HEK293 (cell line): ENCODE data around the gene GTPBP4.
A peak's percentile ranks its signal among the peaks of the same experiment; 100 is the strongest.
"Not testable (repeated sequence)": the region's sequence is repeated elsewhere in the genome, so short reads cannot be mapped to it uniquely, and the experiment has no call there.

Experiments
- CTCF ChIA-PET: fragments of 350-600 bp; formaldehyde crosslinking; extraction: SDS; loops from one replicate; lab custom pipeline; 2021; ENCODE audit warnings: antibody characterized with exemption; lab: Yijun Ruan, JAX
- POLR2A ChIA-PET: fragments of 300-600 bp; formaldehyde crosslinking; extraction: SDS; loops from one replicate; lab custom pipeline; 2020; ENCODE audit warnings: antibody characterized with exemption, inconsistent platforms; lab: Yijun Ruan, JAX
- H3K27ac ChIP-seq: fragments of 200-500 bp; sonication (Bioruptor generic); 2 replicates; pipeline ENCODE4 v1.5.1; 2014; ENCODE audit warnings: low read depth, low read length, control low read depth, inconsistent platforms; ENCODE audit errors: extremely low read depth
- H3K36me3 ChIP-seq, 2 experiments: fragments of 200-500 bp in 1 of 2; sonication (Bioruptor generic) in 1 of 2; 1 replicate in 1 of 2; 2 replicates in 1 of 2; pipeline ENCODE4 v1.5.1; 2014 to 2017; ENCODE audit warnings: inconsistent platforms in 2 of 2, low read length in 2 of 2; ENCODE audit not compliant: control insufficient read depth in 2 of 2, insufficient read depth in 1 of 2
- H3K4me1 ChIP-seq: fragments of 200-500 bp; sonication (Bioruptor generic); 2 replicates; pipeline ENCODE4 v1.5.1; 2014; ENCODE audit warnings: mild to moderate bottlenecking, low read length, inconsistent platforms; ENCODE audit not compliant: control insufficient read depth, insufficient read depth
- H3K4me3 ChIP-seq: 2 replicates; pipeline ENCODE4 v1.5.1; 2011; ENCODE audit warnings: low read depth, mild to moderate bottlenecking, control low read depth, low read length, moderate library complexity
- H3K9me3 ChIP-seq: fragments of 200-500 bp; sonication (Bioruptor generic); 2 replicates; pipeline ENCODE4 v1.5.1; 2014; ENCODE audit warnings: low read depth, low read length, inconsistent platforms; ENCODE audit not compliant: control insufficient read depth, insufficient read depth
- EGR2 ChIP-seq: fragments of 450-650 bp; formaldehyde crosslinking; IDR thresholded peaks from 2 replicates; pipeline ENCODE4 v1.5.1; 2016; ENCODE audit warnings: low read depth, missing biosample characterization, missing genetic modification characterization
- GLIS1 ChIP-seq: fragments of 450-650 bp; formaldehyde crosslinking; IDR thresholded peaks from 2 replicates; pipeline ENCODE4 v1.5.1; 2016; ENCODE audit warnings: missing biosample characterization, missing genetic modification characterization
- GLIS2 ChIP-seq: fragments of 450-650 bp; formaldehyde crosslinking; IDR thresholded peaks from 2 replicates; pipeline ENCODE4 v1.5.1; 2016; ENCODE audit warnings: missing biosample characterization, missing genetic modification characterization
- OSR2 ChIP-seq: fragments of 450-650 bp; formaldehyde crosslinking; IDR thresholded peaks from 2 replicates; pipeline ENCODE4 v1.5.1; 2016; ENCODE audit warnings: missing biosample characterization, missing genetic modification characterization
- PBX3 ChIP-seq: sonication (generic); formaldehyde crosslinking; IDR thresholded peaks from 2 replicates; pipeline ENCODE4 v1.8.1; 2022; ENCODE audit warnings: mild to moderate bottlenecking, moderate library complexity, missing genetic modification reagents
- PRDM4 ChIP-seq: fragments of 450-650 bp; formaldehyde crosslinking; IDR thresholded peaks from 2 replicates; pipeline ENCODE4 v1.5.1; 2017; ENCODE audit warnings: missing biosample characterization, missing genetic modification characterization
- SCRT1 ChIP-seq: fragments of 450-650 bp; formaldehyde crosslinking; IDR thresholded peaks from 2 replicates; pipeline ENCODE4 v1.5.1; 2016; ENCODE audit warnings: missing biosample characterization, missing genetic modification characterization, borderline replicate concordance
- SP2 ChIP-seq: fragments of 450-650 bp; formaldehyde crosslinking; IDR thresholded peaks from 2 replicates; pipeline ENCODE4 v1.5.1; 2016; ENCODE audit warnings: missing biosample characterization, missing genetic modification characterization
- YY2 ChIP-seq: fragments of 450-650 bp; formaldehyde crosslinking; IDR thresholded peaks from 2 replicates; pipeline ENCODE4 v1.5.1; 2016; ENCODE audit warnings: missing biosample characterization, missing genetic modification characterization
- ZBTB48 ChIP-seq: fragments of 450-650 bp; formaldehyde crosslinking; IDR thresholded peaks from 2 replicates; pipeline ENCODE4 v1.5.1; 2016; ENCODE audit warnings: missing biosample characterization, missing genetic modification characterization
- ZFHX2 ChIP-seq: fragments of 450-650 bp; formaldehyde crosslinking; conservative IDR thresholded peaks from 2 replicates; pipeline ENCODE4 v1.5.1; 2016; ENCODE audit warnings: missing biosample characterization, missing genetic modification characterization
- ZNF221 ChIP-seq: fragments of 450-650 bp; formaldehyde crosslinking; IDR thresholded peaks from 2 replicates; pipeline ENCODE4 v1.5.1; 2017; ENCODE audit warnings: missing biosample characterization, missing genetic modification characterization, borderline replicate concordance
- ZNF350 ChIP-seq: fragments of 450-650 bp; formaldehyde crosslinking; IDR thresholded peaks from 2 replicates; pipeline ENCODE4 v1.5.0; 2017; ENCODE audit warnings: missing biosample characterization, mild to moderate bottlenecking, missing genetic modification characterization
- ZNF391 ChIP-seq: fragments of 450-650 bp; formaldehyde crosslinking; IDR thresholded peaks from 2 replicates; pipeline ENCODE4 v1.5.1; 2016; ENCODE audit warnings: low read depth, missing biosample characterization, missing genetic modification characterization, borderline replicate concordance
- ZNF571 ChIP-seq: fragments of 450-650 bp; formaldehyde crosslinking; IDR thresholded peaks from 2 replicates; pipeline ENCODE4 v1.5.0; 2017; ENCODE audit warnings: missing biosample characterization, missing genetic modification characterization
- ZNF621 ChIP-seq: fragments of 450-650 bp; formaldehyde crosslinking; IDR thresholded peaks from 2 replicates; pipeline ENCODE4 v1.5.1; 2017; ENCODE audit warnings: missing biosample characterization, missing genetic modification characterization
- TF ChIP-seq, protein P1 (sequence below): fragments of 450-650 bp; formaldehyde crosslinking; IDR thresholded peaks from 2 replicates; pipeline ENCODE4 v1.5.1; 2017; ENCODE audit warnings: missing biosample characterization, missing genetic modification characterization
- TF ChIP-seq, protein P2 (sequence below): fragments of 450-650 bp; formaldehyde crosslinking; IDR thresholded peaks from 2 replicates; pipeline ENCODE4 v1.5.1; 2016; ENCODE audit warnings: missing biosample characterization, missing genetic modification characterization
- TF ChIP-seq, protein P3 (sequence below): fragments of 450-650 bp; formaldehyde crosslinking; IDR thresholded peaks from 2 replicates; pipeline ENCODE4 v1.5.1; 2016; ENCODE audit warnings: missing biosample characterization, missing genetic modification characterization

Gene GTPBP4

DNA sequence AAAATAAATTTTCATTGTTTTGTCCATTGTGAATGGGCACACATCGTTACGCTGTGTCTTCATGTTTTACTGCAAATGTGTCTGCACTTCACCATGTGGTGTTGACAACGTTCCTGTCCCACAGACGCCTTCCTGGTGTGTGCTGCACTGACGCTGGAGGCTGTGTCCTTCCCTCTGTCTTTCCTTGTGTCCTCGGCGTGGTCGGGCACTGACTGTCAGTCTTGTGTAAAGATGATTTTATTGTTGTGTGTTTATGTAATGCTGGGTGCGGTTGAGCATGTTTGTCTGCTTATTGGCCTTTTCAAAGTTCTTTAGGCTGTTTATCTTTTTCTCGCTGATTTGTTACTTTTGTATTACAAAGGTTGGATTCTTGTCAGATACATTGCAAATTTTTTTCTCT lies 19.3 kb downstream of the GTPBP4 start (continued):
- TF ChIP-seq PBX3 (CRISPR knock-in tag) (no peak), GLIS2 (no peak)
- TF ChIP-seq, protein P1, sequence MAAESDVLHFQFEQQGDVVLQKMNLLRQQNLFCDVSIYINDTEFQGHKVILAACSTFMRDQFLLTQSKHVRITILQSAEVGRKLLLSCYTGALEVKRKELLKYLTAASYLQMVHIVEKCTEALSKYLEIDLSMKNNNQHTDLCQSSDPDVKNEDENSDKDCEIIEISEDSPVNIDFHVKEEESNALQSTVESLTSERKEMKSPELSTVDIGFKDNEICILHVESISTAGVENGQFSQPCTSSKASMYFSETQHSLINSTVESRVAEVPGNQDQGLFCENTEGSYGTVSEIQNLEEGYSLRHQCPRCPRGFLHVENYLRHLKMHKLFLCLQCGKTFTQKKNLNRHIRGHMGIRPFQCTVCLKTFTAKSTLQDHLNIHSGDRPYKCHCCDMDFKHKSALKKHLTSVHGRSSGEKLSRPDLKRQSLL (tag by site-specific recombination), result no peak

DNA sequence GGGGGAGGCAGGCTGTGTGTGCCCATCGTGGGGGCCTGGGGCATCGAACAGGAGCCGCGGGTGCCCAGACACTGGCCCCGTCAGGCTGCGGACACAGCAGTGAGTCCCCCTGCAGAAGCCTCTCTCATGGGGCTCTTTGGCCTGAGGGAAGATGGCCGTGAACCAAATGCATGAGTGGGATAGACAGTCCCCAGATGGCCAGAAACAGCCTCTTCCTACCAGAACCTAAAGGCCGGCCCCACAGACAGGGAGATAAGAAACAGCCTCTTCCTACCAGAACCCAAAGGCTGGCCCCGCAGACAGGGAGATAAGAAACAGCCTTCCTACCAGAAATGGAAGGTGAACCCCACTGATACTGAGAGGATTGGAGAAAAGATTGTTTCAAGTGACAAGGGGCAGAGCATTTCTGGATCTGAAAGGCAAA lies 20.8 kb downstream of the GTPBP4 start:
- CTCF ChIA-PET, result no interaction called here
- Histone ChIP-seq H3K36me3 (peaks cover 56 to 94% of the 10 kb centered on the region in 2 experiments), H3K4me3 (no peak overlapping the region), H3K9me3 (no peaks in the 10 kb centered on the region), H3K4me1 (no peaks in the 10 kb centered on the region), H3K27ac (no peak overlapping the region)
- TF ChIP-seq ZBTB48 (tag by site-specific recombination) (no peak), PRDM4 (tag by site-specific recombination) (0 out of 2 replicates have a peak, but pooled peaks have one; percentile 15)
- POLR2A ChIA-PET, result no interaction called here

- H3K4me1 ChIP-seq, H3K9me3 ChIP-seq, H3K27ac ChIP-seq, POLR2A ChIA-PET, H3K4me3 ChIP-seq: not testable (repeated sequence)
- CTCF ChIA-PET, result interaction anchor here (0.7 kb wide), 1 partner anchor 28 kb away, joined by 3 read pairs; no protein-coding TSS in a partner anchor
- TF ChIP-seq EGR2 (tag by site-specific recombination) (peak; percentile 69; the same call in 1 of the 2 replicates), ZFHX2 (tag by site-specific recombination) (peak; percentile 55)
- H3K36me3 ChIP-seq, result peaks cover 60 to 94% of the 10 kb centered on the region in 2 experiments
These were observed 21.7 kb downstream of the GTPBP4 start for GRCh38 chr10:1009947-1010346.

- POLR2A ChIA-PET, result no interaction called here
- no peak overlapping the region for H3K4me3 ChIP-seq
These were observed 22.5 kb downstream of the GTPBP4 start for GRCh38 chr10:1010703-1011102.

DNA sequence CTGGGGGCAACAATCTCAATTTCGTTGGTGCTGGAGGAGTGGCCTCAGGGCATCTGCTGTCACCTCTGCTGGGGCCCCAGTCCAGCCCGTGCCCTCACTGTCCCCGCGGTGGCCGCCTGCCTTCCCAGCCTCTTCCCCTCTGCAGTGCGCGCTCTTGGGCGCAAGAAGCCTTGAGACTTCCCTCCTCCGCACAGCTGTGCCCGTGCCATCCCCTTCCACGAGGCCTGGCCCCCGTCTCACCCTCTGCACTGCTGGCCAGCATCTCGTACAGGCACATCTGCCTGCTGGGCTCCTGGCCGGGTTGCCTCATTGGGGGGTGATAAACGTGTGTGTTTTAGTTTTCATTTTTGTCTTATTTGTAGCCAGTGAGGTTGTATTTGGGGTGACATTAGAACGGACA lies 23.5 kb downstream of the GTPBP4 start:
- ChIA-PET POLR2A (no interaction called here), CTCF (no interaction called here)
- Histone ChIP-seq H3K9me3 (no peaks in the 10 kb centered on the region), H3K4me1 (no peaks in the 10 kb centered on the region), H3K36me3 (peaks cover 46 to 92% of the 10 kb centered on the region in 2 experiments), H3K4me3 (no peak overlapping the region), H3K27ac (no peak overlapping the region)
- TF ChIP-seq, protein P2, sequence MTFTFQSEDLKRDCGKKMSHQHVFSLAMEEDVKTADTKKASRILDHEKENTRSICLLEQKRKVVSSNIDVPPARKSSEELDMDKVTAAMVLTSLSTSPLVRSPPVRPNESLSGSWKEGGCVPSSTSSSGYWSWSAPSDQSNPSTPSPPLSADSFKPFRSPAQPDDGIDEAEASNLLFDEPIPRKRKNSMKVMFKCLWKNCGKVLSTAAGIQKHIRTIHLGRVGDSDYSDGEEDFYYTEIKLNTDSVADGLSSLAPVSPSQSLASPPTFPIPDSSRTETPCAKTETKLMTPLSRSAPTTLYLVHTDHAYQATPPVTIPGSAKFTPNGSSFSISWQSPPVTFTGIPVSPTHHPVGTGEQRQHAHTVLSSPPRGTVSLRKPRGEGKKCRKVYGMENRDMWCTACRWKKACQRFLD (tag by site-specific recombination), result no peak
- TF ChIP-seq OSR2 (tag by site-specific recombination) (no peak), ZNF571 (no peak), YY2 (tag by site-specific recombination) (no peak), ZNF391 (no peak), SP2 (no peak), ZNF221 (no peak), GLIS1 (tag by site-specific recombination) (no peak), ZNF621 (tag by site-specific recombination) (no peak)
- TF ChIP-seq, protein P3, sequence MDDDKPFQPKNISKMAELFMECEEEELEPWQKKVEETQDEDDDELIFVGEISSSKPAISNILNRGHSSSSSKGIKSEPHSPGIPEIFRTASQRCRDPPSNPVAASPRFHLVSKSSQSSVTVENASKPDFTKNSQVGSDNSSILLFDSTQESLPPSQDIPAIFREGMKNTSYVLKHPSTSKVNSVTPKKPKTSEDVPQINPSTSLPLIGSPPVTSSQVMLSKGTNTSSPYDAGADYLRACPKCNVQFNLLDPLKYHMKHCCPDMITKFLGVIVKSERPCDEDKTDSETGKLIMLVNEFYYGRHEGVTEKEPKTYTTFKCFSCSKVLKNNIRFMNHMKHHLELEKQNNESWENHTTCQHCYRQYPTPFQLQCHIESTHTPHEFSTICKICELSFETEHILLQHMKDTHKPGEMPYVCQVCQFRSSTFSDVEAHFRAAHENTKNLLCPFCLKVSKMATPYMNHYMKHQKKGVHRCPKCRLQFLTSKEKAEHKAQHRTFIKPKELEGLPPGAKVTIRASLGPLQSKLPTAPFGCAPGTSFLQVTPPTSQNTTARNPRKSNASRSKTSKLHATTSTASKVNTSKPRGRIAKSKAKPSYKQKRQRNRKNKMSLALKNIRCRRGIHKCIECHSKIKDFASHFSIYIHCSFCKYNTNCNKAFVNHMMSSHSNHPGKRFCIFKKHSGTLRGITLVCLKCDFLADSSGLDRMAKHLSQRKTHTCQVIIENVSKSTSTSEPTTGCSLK (tag by site-specific recombination), result no peak

More at GRCh38 chr10:1010703-1011102, 22.5 kb downstream of the GTPBP4 start:
- H3K27ac ChIP-seq, result no peak overlapping the region
- no peaks in the 10 kb centered on the region for H3K9me3 ChIP-seq
- CTCF ChIA-PET, result interaction anchor here (0.7 kb wide), 1 partner anchor 27 kb away, joined by 3 read pairs; no protein-coding TSS in a partner anchor
- H3K4me1 ChIP-seq, result no peaks in the 10 kb centered on the region
- peaks cover 54 to 92% of the 10 kb centered on the region in 2 experiments for H3K36me3 ChIP-seq
- no peak for TF ChIP-seq SCRT1 (tag by site-specific recombination)
- no peak for TF ChIP-seq ZNF350 (tag by site-specific recombination)
